GOT3 (cell line): ENCODE measurements around the gene SMIM1.

Experiments
- DNase-seq: peaks from one replicate; lab custom pipeline; 2025; ENCODE audit warnings: mixed read lengths; lab: John Stamatoyannopoulos, UW

Gene SMIM1

DNA sequence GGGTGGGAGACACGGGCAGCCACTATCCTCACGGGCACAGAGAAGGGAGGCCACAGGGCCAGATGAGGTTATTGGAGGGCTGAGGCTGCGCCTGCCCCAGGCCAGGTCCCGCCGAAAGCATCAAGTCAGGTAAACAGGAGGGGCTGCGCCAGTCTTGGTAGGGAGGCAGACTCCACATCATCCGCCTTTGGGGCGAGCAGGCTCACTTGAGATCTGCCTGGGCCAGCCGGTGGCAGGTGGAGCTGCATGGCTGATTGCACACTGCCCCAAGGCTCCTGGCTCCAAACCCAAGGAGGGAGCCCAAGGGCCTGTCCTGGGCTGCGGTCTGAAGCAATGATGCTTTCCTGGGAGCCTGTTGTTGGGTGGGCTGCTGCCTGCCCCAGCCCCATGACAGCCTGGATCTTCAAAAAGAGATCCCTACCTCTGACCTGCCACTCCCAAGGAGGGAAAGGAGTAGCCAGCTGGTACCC is 4.6 kb downstream of the SMIM1 start:
- DNase-seq, result no peak

DNA sequence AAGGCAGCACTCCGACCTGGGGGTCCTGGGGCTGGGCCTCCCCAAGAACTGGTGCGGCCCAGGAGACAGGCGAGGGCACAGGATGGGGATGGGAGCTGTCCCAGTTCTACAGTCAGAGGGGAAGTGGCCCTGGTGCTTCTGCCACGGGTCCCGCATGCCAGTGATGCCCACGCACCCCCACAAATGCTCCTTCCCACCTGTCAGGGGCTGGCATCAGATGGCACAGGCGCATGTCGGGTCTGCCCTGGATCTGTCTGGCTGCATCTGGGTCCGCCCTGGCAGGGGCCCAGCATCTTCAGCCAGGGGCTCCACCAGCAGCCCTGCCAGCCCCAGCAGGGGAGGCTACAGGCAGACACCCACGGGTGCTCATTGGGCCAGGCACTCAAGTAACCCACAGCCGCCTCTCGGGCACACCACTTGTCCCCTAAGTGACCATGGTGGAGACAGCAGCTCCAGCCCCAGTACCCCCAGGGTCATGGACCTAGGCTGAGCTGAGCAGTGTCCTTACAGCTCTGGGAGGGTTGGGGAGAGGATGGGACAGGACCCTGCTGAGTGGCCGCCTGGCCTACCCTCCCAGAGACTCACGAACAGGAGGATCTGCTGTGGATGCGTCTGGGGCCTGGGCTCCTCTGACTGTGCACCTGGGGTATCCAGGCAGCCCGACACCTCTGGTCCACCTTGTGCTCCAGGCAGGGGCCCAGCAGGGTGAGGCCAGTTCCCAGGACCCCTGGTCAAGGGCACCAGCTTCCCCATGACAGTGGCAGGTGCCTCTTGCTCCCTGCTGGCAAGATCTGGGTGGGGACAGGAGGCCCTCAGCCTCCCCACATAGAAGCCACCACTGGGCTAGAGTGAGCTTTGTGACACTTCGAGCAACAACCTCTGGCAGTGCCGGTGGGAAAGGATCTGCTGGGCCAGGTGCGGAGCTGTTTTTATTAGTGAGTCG is 5.4 kb downstream of the SMIM1 start:
- DNase-seq, result no peak

DNA sequence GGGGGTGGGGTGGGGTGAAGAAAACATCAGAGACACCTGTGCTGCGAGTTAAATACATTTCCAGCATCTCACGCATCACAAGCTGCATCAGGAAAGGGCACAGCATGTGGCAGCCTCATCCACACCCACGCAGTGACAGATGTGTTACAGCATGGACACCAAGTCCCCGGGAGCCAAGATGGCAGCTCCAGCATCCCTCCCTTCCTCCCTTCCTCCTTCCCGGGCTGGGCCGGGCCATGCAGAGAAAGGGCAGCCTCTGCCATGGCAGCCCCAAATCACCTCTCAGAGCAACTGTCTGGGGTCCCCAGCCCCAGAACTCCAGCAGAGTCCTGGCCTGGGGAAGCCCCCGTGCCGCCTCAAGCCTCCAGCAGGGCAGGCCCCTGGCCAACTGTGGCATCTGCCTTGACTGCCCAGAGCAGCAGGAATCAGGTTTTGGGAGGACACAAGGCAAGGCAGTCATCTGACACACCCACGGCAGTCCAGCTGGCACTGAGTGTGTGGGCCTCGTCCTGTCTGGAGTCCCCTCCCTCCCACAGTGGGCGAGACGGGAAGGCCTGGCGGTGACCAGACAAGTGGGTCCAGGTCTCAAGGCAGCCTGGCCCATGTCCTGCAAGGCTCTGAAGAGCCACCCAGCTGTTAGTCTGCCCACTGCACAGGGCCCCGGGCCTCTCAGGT is 6.2 kb downstream of the SMIM1 start:
- DNase-seq, result no peak

DNA sequence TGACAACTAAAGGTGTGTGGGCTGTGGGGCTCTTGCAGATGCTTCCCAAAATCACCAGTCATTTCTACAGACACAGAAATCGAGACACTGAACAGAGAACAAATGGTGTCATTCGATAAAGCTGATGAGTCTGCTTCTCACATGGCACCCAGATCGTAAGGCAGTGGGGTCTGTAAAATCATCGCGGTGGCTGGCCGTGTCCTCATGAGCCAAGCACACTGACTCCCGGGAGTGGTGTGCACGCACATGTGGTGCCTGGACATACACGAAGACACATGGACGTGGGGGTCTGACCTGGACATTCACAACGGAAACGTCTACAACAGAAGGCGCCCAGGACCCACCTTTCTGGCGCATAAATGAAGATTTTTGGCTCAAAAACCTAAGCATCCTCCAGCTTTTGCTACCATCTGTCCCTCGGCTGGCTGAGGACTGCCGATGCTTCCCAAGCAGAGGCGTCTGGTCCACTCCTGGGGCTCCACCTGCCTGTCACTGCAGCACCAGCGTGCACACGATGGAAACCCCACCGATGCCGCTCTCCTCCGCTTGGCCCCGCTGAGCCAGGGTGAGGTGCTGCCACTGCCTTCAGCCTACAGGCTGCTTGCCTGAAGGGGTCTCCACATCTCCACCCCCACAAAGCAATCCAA is 6.8 kb downstream of the SMIM1 start:
- DNase-seq, result no peak

DNA sequence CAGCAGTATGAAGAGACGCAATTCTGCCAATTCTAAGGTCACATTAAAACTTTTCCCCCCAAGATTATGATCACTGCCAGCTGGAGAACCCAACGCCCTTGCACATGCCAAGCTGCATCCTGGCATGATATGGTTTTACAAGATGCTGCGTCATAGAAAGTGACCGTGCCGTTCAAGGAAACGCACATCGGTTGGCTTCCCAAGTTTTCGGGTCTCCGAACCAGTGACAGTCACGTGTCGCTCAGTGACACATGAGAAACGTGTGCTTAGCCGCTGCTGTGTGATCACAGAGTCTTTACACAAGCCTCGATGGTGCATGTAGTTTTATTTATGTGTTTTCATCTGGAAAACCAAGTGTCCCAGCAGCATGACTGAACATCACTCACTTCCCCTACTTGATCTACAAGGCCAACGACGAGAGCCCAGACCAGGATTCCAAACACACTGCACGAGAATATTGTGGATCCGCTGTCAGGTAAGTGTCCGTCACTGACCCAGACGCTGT is 7.4 kb downstream of the SMIM1 start:
- DNase-seq, result no peak

DNA sequence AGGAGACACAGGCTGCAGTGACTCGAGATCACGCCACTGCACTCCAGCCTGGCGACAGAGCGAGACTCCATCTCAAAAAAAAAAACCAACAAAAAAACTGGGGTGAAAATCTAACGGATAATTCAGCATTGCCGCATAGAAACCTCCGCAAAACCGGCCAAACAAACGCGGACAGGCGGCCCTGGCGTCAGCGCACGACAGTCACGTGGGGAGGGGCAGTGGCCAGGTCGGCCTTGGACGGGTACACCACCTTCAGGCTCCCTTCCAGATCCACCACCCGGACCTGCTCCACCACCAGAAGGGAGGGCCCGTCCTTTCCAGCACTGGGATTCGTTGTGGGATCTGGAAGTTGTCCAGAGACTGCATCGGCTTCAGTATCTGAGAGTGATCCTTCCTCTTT is 8.4 kb downstream of the SMIM1 start:
- no peak for DNase-seq

DNA sequence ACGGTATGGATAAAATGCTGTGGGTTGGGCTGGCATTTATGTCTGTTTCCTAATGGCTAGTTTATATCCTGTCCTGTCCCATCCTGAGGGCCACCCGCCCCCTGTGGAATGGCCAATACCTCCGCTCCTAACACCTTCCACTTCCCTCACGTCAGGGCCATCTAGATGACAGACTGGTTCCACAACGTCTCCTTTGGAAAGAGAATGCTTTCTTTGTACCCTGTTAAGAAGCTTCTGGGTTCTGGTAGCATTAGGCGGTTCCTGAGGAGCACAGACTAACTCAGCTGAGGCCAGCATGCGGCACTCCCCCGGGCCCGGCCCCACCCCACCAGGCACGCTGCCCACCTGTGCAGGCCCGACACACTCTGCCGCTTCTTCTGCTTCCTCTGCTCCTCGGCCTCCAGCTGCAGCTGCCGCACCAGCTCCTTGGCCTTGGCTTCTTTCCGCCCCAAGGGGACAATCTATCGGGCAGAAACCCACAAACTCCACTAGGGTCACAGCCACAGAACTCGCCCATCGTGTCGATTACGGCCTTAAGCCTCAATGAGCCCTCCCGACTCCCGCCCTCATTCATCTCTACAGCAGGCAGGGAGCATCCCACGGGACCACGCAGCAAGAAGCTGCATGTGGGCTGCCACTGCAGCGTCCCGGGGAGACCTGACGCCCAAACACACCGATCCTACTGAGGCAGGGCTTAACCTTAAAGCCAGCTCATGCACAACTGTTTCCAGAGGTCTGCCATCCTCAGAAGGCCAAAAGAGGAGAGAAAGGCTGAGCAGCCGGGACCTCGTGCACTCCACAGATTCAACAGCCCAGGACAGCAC is 11.3 kb downstream of the SMIM1 start:
- DNase-seq, result no peak

DNA sequence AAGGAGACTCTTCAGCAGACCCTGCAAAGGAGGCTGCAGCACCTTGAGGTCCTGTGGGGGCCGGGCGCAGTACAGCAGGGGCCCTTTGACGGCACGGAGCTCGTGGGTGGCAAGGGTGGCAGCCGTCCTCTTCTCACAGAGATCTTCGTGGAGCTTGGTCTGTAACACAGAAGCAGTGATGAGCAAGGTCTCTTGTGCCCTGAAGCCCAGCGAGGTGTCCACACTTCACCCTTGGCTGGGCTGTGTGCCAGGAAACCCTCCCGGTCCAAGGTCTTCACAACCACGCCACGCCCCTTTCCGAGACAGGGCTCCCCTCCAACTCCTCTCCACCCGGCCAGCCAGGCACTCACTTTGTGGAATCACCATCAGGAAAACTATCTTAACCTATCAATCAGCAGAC is 12.5 kb downstream of the SMIM1 start:
- no peak for DNase-seq

DNA sequence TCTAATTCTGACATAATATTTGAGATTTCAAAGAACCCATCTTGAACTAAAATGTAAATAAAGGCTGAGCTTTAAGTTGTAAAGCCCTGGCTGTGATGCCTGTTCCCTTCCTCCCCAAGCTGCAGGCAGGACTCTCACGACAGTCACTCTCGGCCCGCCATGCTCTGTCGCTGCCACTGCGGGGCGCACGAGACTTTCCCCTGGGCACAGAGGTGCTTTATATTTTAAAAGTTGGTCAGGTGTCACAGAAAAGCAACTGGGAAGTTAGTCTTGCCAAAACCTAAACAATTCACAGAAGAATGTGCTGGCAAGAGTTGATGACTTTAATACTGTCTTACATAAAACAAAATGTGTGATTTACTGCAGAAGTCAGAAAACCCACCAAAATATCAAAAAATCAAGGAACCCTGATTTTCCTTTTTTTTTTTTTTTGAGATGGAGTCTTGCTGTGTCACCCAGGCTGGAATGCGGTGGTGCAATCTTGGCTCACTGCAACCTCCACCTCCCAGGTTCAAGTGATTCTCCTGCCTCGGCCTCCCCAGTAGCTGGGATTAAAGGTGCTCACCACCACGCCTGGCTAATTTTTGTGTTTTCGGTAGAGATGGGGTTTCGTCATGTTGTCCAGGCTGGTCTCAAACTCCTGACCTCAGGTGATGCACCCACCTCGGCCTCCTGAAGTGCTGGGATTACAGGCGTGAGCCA is 13.1 kb downstream of the SMIM1 start:
- DNase-seq, result no peak

DNA sequence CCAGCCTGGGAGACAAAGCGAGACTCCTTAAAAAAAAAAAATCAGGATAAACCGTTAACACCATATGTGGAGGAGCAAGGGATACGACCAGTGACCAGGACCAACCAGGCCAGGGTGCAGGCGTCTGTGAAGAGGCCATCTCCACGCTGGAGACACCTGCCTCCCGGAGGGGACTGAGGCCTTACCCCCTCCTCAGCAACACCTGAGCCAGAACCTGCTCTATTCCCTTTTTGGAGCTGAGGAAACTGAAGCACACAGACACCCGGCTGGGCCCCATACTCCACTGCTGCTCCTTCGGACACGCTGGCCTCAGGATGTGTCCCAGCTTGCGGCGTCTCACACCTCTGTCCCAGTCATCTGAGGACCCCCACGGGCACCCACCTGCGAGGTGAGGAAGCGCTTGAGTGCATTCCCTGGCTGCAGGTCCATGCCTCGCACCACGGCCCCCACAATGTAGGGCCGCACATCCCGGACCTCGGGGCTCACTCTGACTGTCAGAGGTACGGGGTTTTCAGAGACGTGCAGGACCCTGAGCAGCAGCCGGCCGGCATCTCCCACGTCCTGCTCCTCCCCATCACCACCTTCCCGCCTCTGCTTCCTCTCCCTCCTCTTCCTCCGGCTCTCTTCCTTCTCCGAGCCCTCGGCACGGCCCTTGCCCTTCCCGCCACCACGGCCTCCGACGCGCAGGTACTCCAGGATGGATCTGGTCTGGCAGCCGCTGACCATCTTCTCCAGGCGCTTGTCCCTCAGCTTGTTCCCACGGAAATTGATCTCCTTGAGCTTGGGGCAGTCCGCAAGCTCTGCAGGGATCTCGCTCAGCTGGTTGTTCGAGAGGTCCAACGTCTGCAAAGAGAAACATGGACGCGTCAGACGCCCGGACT is 14.2 kb downstream of the SMIM1 start:
- no peak for DNase-seq

DNA sequence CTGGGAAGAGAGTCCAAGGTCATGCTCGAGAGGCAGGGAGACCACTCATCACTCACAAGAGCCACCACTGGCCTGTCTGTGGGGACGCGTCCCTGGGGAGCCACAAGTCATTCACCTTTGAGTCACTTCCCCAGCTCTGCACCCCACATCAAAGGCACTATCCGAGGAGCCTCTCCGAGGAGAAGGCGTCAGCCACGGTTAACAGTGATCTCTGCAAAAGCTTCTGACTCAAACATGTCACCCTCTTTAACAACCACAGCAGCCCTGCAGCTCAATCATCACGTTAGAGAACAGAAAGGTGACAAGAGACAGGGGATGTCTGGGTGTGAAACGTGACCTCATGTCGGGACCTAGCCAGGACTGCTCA is 14.8 kb downstream of the SMIM1 start:
- DNase-seq, result no peak

DNA sequence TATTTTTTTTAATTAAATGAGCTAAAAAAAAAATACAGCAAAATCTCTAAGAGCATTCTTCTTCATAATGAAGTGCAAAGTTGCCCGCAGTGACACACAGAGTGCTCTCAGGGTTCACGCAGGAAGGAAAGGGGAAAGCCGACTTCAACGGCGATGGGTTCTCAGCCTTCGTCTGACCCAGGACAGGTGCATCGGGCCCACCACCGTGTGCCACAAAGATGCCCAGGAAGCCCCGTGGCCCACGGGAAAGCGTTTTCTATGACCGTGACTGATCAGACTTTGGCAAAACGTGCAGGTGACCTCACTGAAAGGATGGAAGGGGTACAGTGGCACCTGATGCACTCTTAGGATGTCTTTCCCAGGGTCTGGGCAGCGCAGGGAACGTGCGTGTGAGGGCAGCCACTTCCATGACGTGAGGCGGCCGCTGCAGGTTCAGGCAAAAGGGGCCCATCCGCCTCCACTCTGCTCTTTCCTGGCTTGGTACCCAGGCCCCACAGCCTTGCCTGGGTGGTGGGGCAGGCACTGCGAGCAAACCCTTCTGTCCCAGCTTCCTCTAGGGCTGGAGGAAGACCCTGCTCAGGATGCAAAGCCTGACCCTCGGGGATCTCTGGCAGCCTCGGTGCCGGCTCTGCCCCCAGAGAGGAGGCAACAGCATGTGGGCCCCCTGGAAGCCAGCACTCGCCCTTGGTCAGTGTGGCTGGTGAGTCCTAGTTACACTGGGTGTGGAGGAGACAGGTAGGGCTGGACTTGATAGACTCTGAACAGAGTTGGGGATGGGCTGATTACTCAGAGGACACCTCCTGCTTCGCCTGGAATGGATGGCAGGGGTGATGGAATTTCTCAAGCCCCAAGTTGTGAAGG is 15.4 kb downstream of the SMIM1 start:
- no peak for DNase-seq

DNA sequence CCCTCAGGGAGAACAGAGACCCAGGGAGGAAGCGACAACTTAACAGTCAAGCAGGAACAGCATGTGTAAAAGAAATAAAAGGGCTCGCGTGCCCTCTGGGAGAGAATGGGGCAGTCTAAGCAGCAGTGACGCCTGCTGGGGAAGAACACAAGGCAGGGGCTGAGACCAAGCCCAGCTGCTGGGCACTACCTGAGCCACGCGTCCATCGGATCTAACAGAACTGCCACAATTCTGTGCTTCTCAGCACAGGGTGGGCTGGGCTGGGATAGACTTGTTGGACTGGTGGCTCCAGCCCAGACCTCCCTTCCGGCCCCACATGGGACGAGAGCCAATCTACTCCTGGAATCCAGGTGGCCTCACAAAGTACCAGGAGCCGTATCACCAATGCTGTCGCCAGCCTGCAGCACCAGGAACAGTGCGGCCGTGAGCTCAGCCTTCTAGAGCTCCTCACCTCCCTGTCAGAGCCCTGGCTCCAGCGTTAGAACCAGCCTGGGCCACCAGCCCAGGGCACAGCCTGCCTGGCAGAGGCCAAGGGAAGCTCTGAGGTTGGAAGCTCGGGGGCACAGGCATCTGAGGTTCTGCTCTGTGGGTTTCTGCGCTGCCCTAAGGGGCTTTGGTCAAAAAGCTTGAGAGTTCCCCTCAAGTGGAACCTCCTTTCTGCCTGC is 16.3 kb downstream of the SMIM1 start:
- no peak for DNase-seq

DNA sequence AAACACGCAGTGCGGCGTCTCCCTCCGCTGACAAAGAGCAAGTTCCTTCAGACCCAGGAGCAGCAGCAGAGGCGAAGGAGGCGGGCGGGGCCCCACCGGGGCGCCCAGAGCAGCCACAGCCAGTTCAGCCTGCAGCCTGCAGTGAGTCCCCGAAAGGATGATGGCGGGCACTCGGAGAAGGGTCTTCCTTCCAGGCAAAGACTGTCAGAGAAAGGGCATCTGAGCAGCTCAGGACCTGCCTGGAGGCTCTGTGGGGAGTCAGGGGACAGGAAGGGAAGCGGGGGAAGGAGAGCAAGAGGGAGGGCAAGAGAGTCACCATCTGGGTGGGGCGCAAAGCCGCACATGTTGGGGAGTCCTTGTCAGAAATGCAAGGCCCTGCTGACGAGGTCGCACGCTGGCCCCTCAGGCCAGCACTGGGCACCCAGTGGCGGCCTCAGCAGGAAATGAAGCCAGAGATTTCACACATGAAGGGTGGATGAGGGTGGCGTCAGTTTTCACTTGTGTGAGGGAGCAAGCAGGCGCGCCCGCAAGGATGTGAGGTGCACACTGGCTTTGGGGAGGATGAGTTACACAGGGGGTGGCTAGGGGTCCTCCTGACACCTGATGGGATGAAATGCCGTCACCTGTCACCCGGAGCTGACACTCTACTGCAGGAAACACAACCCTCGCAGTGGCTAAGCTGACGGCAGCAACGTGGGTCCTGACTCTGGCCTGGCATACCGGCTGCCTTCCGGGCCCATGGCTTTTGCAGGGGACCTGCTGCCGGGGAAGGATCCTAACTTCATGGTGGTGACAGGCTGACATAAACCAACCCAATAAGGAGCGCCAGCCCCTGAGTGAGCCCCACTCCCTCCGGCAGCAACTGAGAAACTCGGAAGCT is 17.1 kb downstream of the SMIM1 start:
- no peak for DNase-seq

DNA sequence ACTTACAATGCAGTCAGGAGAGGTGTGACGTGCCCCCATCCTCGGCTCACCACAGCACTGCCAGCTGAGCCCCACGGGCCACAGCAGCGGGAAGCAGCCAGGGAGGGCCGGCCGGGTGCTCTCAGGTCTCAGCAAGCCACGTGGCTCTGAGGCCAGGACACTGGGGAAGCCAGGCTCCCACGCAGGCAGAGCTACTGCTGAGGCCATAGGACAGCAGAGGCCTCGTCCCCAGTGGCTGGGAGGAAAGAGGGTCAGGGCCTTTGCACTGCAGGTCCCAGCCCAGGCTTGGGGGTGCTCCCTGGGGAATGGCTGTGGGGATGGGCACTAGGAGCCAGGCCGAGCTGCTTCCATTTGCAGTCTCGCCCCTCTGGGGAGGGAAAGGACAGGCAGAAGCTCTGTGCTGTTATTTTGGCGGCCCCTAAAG is 18.0 kb downstream of the SMIM1 start:
- DNase-seq, result no peak

DNA sequence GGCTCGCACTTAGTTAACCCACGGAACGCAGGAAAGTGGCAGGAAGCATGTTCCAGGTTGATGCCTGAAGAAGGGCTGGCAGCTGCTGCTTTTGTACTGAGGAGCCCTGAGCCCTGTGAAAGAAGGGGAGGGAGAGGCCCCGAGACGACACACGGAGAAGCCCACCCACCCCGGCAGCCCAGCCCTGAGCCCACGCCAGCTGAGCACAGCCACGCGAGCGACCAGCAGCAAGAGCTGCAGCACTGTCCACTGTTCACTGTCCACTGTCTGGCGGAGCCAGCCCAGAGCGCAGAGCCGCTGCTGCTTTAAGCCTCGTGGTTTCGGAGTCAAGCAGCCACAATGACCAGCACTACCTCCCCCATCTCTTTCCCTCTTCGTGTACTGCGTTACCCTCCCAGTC is 18.4 kb downstream of the SMIM1 start:
- no peak for DNase-seq

DNA sequence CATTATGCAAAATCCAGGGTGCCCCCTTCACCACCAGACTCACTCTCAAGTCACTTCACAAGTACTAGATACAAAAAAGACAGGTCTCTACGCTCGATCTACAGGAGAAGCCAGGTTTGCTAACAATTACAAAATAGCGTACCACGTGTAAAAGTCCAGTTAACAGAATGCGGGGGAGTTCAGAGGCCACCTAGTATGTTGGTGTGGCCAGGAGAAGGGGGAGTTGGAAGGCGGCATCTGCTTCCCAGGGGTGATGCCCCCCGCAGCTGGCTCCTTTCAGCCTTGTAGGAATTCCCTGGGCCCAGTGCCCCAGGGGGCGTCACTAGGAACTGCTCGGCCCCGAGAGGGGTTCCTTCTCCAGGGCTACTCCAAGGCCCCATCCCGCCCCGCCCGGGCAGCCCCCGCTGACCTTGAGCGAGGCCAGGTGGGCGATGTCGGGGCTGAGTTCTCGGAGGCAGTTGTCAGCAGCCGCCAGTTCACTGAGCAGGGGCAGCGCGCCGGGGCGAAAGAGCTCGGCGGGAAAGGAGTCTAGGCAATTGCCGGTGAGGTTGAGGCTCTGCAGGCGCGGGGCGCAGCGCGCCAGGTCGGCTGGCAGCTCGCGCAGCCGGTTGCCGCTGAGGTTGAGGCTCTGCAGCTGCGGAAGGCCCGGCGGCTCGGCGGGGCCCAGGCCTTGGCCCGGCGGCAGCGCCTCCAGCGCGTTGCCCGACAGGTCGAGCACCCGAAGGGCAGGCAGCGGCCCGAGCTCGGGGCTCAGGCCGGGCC is 23.1 kb downstream of the SMIM1 start:
- DNase-seq, result no peak
